HG03196 (cell line): ENCODE data around the gene GABRB1.
"Not testable (repeated sequence)": the region's sequence is repeated elsewhere in the genome, so short reads cannot be mapped to it uniquely, and the experiment has no call there.

ENCODE experiments used
- ATAC-seq: cut with Tn5 transposase; IDR thresholded peaks from one replicate; pipeline ENCODE4 v1.9.1; 2021; ENCODE audit not compliant: unreplicated experiment

GABRB1 gene

DNA sequence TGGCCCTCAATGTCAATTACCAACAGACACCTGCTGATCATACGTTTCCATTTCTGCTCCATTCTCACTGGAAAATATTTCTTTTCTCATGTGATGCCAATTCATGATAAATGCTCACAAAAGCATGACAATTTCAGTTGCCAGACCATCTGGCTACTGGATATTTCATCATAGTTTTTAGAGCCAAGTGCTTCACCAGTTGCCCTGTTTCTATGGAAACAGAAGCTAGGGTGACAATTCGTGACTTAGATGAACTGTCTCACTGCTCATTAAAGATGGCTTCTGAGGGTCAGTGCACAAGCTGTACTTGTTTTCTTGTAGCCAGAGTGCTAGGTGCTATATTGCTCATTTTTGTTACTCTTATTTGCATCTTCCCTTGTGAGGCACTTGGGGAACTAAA, 247.3 kb downstream of the GABRB1 start:
- no peak for ATAC-seq

- peak; percentile 72 for ATAC-seq
These were observed 256.4 kb downstream of the GABRB1 start for GRCh38 chr4:47287735-47288134.

DNA sequence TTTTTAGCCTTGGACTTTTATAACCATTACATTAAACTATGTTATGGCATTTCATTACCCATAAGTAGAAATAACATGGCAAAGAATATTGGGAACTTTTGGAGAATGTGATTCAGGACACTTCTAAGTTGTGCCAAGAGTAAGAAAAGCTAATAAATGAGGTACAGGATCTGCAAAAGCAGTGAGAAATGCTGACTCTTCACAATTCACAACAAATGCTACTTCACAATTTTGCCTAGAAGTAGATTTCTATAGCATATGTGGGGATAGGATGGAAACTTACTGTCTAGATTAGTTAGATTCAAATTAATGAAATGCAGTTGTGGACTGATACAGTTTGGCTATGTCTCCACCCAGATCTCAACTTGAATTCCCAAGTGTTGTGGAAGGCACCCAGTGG, 258.4 kb downstream of the GABRB1 start:
- ATAC-seq: no peak

DNA sequence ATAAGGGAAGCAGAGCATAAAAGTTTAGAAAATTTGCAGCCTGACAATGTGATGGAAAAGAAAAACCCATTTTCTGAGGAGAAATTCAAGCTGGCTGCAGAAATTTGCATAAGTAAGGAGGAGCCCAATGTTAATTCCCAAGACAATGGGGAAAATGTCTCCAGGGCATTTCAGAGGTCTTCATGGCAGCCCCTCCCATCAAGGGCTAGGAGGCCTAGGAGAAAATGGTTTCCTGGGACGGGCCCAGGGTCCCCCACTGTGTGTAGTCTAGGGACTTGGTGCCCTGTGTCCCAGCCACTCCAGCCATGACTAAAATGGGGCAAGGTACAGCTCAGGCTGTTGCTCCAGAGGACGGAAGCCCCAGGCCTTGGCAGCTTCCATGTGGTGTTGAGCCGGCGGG, 259.5 kb downstream of the GABRB1 start:
- ATAC-seq: not testable (repeated sequence)

DNA sequence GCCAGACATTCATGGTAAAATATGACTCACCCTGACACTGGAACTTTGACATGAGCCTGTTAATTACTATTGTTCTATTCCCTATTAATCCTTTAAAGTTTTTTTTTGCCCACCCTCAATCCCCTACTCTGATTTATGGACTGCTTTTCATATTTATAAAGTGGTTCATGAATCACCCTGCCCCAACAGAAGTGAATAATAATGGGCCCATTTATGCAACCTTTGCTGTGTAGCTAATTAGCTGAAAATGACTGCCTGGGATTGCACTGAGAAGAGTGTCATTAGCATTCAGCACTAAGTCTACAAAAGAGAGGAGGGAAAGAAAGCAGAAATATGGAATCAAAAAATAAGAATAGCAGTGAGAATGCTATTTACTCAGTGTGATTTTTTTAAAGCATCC, 277.8 kb downstream of the GABRB1 start:
- no peak for ATAC-seq

- no peak for ATAC-seq
These were observed 280.8 kb downstream of the GABRB1 start for GRCh38 chr4:47312170-47312569.

DNA sequence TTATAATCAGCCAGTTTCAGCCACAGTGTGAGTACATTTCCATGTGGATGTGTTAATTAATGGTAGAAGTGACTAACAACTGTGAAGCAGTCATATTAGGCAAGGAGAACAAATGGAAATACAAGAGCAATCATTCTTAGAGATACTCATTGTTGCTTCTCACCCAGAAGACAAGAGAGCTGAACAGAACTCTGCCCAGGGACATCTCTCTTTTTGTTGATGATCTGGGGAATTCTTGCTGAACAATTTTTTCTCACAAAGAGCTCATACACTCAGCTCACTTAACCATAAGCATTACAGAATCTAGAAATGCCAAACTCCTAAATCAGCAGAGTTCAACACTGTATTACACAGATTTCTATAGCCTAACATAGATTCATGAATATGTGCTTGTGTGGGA, 282.0 kb downstream of the GABRB1 start:
- no peak for ATAC-seq

GRCh38 chr4:47315346-47315745, 284.0 kb downstream of the GABRB1 start:
- peak; percentile 69 for ATAC-seq

DNA sequence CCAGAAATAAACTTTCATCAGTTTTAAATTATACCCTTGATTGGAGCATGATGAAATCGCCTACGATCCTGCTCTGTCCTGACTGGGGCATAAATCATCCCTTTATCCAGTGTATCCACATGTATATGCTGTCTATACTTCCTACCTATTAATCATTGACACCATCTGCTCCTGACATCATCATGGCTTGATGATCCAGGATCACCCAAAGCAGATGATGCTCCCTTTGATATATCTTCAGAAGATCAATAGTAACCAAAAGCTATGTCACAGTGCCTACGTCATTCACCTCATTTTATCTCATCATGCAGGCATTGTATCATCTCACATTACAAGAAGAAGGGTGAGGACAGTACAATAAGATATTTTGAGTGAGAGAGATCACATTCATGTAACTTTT, 294.7 kb downstream of the GABRB1 start:
- no peak for ATAC-seq

GRCh38 chr4:47330866-47331265, 299.5 kb downstream of the GABRB1 start:
- no peak for ATAC-seq

- no peak for ATAC-seq
These were observed 303.3 kb downstream of the GABRB1 start for GRCh38 chr4:47334652-47335051.

- no peak for ATAC-seq
These were observed 306.5 kb downstream of the GABRB1 start for GRCh38 chr4:47337893-47338292.

- no peak for ATAC-seq
These were observed 309.5 kb downstream of the GABRB1 start for GRCh38 chr4:47340914-47341313.

DNA sequence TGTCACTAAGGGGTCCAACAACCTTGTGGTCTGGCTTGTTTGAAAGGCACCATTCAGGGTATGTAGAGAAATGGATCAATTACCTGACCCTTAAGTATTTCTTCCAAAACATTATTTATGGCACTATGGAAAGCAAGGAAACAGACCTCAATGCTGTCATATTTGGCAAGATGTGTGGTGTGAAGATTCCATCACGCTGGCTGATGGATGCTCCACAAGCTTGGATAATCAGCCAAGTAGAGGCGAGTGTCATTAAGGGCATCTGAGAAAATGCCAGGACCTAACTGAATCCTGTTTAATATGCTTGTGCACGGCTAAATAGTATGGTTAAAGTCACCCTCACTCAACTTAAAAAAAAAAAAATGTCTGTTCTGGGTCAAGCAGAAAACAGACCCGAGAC, 311.4 kb downstream of the GABRB1 start:
- no peak for ATAC-seq

GRCh38 chr4:47349326-47349725, 318.0 kb downstream of the GABRB1 start:
- ATAC-seq: no peak

- ATAC-seq: no peak
These were observed 324.2 kb downstream of the GABRB1 start for GRCh38 chr4:47355568-47355967.

DNA sequence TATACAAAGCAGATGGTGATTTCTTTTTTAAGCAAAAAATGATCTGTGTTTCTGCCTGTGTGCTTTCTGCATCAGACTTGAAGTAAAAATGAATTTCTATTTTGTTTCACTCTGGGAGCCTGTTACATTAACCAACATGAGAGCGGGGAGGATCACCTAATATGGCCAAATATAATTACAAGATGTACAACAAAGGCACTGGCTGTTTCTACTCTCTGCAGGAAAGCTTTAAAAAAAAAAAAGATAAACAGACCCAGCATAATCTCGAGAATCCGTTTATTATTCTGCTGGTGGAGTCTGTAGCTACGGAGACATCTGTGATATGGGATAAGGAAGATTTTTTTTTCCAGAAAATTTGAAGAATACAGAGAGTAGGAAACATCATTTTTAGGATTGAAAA, 328.5 kb downstream of the GABRB1 start:
- ATAC-seq: no peak

- no peak for ATAC-seq
These were observed 336.4 kb downstream of the GABRB1 start for GRCh38 chr4:47367761-47368160.

DNA sequence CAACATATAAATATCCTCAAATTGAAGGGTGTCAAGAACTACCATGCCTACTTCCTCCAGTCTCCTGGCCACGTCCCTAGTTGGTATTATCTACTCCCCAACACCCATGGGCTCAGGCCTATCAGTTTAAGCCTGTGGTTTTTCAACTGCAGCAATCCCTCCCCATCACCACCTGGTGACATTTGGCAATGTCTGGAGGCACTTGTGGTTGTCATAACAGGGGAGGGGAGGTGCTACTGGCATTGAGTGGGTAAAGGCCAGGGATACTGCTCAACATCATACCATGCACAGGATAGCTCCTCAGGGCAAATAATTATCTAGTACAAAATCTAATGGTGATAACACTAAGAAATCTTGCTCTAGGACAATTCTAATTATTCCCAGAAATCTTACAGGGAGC, 336.8 kb downstream of the GABRB1 start:
- no peak for ATAC-seq

- no peak for ATAC-seq
These were observed 341.2 kb downstream of the GABRB1 start for GRCh38 chr4:47372561-47372960.

- ATAC-seq: no peak
These were observed 341.8 kb downstream of the GABRB1 start for GRCh38 chr4:47373174-47373573.

DNA sequence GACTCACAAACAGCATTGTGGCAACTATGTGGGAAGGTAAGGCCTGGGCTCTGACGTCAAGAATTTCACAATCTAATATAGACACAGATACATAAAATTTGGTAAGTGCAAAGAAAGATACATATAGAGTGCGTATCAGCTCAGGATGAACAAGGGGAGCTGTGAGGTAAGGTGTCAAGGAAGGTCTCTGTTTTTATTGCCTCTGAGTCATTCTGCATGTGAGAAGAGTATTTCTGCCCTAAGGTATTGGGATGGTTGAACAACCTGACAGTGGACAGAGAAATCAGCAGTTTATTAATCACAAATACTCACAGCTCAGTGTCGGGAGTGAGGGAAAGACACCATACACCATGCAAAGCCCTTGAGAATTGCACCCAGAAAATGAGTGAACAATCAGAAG, 342.3 kb downstream of the GABRB1 start:
- ATAC-seq: no peak

DNA sequence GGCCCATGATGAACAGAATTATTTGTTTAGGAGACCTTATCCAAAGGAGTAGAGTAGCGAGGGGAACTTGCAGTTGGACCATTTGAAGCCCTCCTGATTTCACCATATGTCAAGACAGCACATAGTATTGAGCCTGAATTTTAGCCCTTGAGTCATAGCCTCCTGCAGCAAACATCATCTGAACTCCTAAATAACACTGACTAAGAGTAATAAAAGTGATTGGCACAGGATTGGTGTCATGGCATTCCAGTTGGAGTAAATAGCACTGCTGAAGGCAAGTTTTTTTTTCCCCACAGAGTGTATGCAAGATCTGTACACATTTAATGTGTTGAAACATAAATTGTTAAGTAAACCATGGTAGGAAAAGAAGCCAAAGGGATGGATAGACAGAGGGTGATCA, 343.1 kb downstream of the GABRB1 start:
- ATAC-seq: no peak

GRCh38 chr4:47378021-47378530, 346.7 kb downstream of the GABRB1 start:
- not testable (repeated sequence) for ATAC-seq
